MCF 10A (cell line): ENCODE data around the gene SYT12. TPM values are rescaled to one million over a fixed set of nuclear protein-coding genes. Genes with fewer than 3 reads are reported as not detected.

ENCODE experiments used
- BruUV-seq: library from RNA; stranded (reverse); fragments of 400-500 nt; replicated peaks from 2 replicates; lab custom pipeline; 2021; lab: Mats Ljungman, UMichigan
- CTCF ChIA-PET: fragments of 300-600 bp; sonication (Branson Sonifier 250); formaldehyde crosslinking; extraction: SDS; loops from one replicate; lab custom pipeline; 2021; ENCODE audit warnings: antibody characterized with exemption, inconsistent platforms; lab: Yijun Ruan, JAX
- POLR2A ChIA-PET: fragments of 300-600, 350-650 bp; sonication (Branson Sonifier 250); formaldehyde crosslinking; extraction: SDS; loops from one replicate; lab custom pipeline; 2020; ENCODE audit warnings: antibody characterized with exemption, inconsistent platforms; lab: Yijun Ruan, JAX
- DNase-seq: peaks from one replicate; pipeline ENCODE4 v3.0.0-alpha.2; 2018; ENCODE audit not compliant: unreplicated experiment
- H3K27ac Mint-ChIP-seq: one replicate; pipeline ENCODE4 v1.8.0; 2022; ENCODE audit warnings: mild to moderate bottlenecking, low read depth, mixed read lengths; ENCODE audit not compliant: unreplicated experiment
- H3K27me3 Mint-ChIP-seq: one replicate; pipeline ENCODE4 v1.8.0; 2022; ENCODE audit warnings: mixed read lengths; ENCODE audit not compliant: insufficient read depth, unreplicated experiment
- H3K36me3 Mint-ChIP-seq: one replicate; pipeline ENCODE4 v1.8.0; 2022; ENCODE audit warnings: mild to moderate bottlenecking, moderate library complexity, mixed read lengths; ENCODE audit not compliant: insufficient read depth, unreplicated experiment
- H3K4me1 Mint-ChIP-seq: one replicate; pipeline ENCODE4 v1.8.0; 2022; ENCODE audit warnings: mixed read lengths; ENCODE audit not compliant: insufficient read depth, unreplicated experiment
- H3K4me3 Mint-ChIP-seq: one replicate; pipeline ENCODE4 v1.8.0; 2022; ENCODE audit warnings: mild to moderate bottlenecking, moderate library complexity, mixed read lengths; ENCODE audit not compliant: unreplicated experiment
- H3K9me3 Mint-ChIP-seq: one replicate; pipeline ENCODE4 v1.8.0; 2022; ENCODE audit warnings: mixed read lengths; ENCODE audit not compliant: unreplicated experiment
- CTCF ChIP-seq: fragments of 200-600 bp; IDR thresholded peaks from one replicate; pipeline ENCODE4 v1.8.0; 2022; ENCODE audit warnings: antibody characterized with exemption, mild to moderate bottlenecking; ENCODE audit not compliant: unreplicated experiment
- intact Hi-C: fragments of 100-400 bp; cut with micrococcal nuclease; formaldehyde crosslinking; loops from 2 replicates; pipeline ENCODE4 v1.14.1; 2022
- total RNA-seq: library from RNA; stranded (reverse); gene quantifications from 2 replicates; pipeline ENCODE4 v1.2.3, GENCODE V29; 2022

The SYT12 gene
- total RNA-seq, 1 experiment from 2014 or later = 0.44 TPM

DNA sequence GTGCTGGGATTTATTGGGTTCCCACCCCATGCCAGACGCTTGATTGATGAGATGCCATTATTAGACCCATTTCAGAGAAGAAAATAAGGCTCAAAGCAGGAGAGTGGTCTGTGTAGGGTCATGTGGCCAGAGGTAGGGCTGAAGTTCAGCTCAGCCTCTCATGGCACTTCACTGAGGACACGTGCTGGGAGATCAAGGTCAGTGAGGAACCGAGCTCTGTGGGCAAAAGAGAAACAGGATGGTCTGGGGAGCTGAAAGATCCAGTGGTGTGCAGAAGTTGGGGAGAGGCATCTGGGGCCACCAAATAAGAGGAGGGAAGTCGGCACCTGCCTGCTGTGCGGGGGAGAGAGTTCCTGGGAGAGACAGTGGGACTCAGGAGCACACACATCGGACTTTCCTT, 53.3 kb downstream of the SYT12 start:
- POLR2A ChIA-PET = interaction anchor here (1.2 kb wide), 1 partner anchor 10 kb away, joined by 5 read pairs; no protein-coding TSS in a partner anchor
- no peak overlapping the region for H3K4me3 Mint-ChIP-seq
- intact Hi-C loops = no loop called here
- peaks cover 30% of the 10 kb centered on the region for H3K4me1 Mint-ChIP-seq
- H3K27ac Mint-ChIP-seq = no peak overlapping the region
- CTCF ChIA-PET = interaction anchor here (0.6 to 4.6 kb wide), 3 partner anchors 21 to 311 kb away, joined by 3 to 30 read pairs (median 3); partner anchors contain the start of gene RHOD
- no peak for TF ChIP-seq CTCF
- no peaks in the 10 kb centered on the region for H3K9me3 Mint-ChIP-seq
- no TSS peak for BruUV-seq
- H3K36me3 Mint-ChIP-seq = peaks cover 43% of the 10 kb centered on the region
- DNase-seq = no peak
- H3K27me3 Mint-ChIP-seq = no peaks in the 10 kb centered on the region

DNA sequence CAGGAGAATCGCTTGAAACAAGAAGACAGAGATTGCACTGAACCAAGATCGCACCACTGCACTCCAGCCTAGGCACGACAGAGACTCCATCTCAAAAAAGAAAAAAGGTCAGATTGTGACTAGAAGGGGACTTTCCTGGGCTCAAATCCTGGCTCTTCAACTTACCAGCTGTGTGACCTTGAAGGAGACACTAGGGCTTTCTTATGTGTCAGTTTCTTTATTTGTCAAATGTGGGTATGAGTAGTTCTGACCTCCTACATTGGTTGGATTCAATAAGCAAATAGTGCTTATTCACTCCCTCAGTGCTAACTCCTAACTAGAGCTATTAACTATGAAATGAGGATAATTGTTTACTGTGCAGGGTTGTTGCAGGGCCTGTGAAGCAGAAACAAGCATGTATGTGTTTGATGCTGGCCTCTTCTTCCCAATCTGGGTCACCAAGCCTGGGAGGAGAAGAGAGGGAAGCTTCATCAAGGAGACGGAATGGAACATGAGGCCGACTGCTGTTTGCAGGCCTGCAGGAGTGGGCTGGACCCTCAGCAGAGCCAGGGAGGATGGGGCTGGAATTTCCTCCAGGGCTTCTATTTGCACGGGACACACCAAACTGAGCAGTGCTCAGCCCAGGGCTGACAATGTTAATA, 56.3 kb downstream of the SYT12 start:
- peak overlapping the region; percentile 87 for H3K27ac Mint-ChIP-seq
- H3K4me1 Mint-ChIP-seq = peaks cover 49% of the 10 kb centered on the region
- H3K27me3 Mint-ChIP-seq = no peaks in the 10 kb centered on the region
- H3K36me3 Mint-ChIP-seq = peaks cover 14% of the 10 kb centered on the region
- TSS peak; percentile 28 for BruUV-seq
- ChIA-PET CTCF (interaction anchor here (0.6 to 1.4 kb wide), 4 partner anchors 16 to 238 kb away, joined by 3 to 5 read pairs (median 4); no protein-coding TSS in a partner anchor), POLR2A (interaction anchor here (0.6 kb wide), 1 partner anchor 149 kb away, joined by 3 read pairs; no protein-coding TSS in a partner anchor)
- DNase-seq = no peak
- intact Hi-C loops = no loop called here
- H3K9me3 Mint-ChIP-seq = no peaks in the 10 kb centered on the region
- H3K4me3 Mint-ChIP-seq = no peak overlapping the region
- TF ChIP-seq CTCF = no peak

- Mint-ChIP-seq H3K27me3 (no peaks in the 10 kb centered on the region), H3K27ac (peak overlapping the region; percentile 35), H3K9me3 (no peaks in the 10 kb centered on the region), H3K4me3 (no peak overlapping the region), H3K36me3 (peaks cover 8% of the 10 kb centered on the region), H3K4me1 (peaks cover 39% of the 10 kb centered on the region)
- no TSS peak for BruUV-seq
- ChIA-PET POLR2A (interaction anchor here (0.6 to 1.6 kb wide), 7 partner anchors 19 to 1820 kb away, joined by 3 to 8 read pairs (median 3); partner anchors contain the start of gene KDM2A), CTCF (interaction anchor here (0.6 to 2.3 kb wide), 12 partner anchors 10 to 217 kb away, joined by 3 to 11 read pairs (median 4); no protein-coding TSS in a partner anchor)
- intact Hi-C loops = no loop called here
- TF ChIP-seq CTCF = no peak
- DNase-seq = no peak
These were observed 59.3 kb downstream of the SYT12 start for GRCh38 chr11:67082071-67082791.
